DOHH2 (cell line): Measurements from ENCODE around the gene PRKCE.

ENCODE experiments used
- CTCF ChIP-seq: fragments of 200-600 bp; sonication (generic); IDR thresholded peaks from one replicate; pipeline ENCODE4 v1.5.1; 2014; ENCODE audit warnings: antibody characterized with exemption, mild to moderate bottlenecking, low read depth, low read length; ENCODE audit not compliant: poor library complexity, severe bottlenecking
- EZH2phosphoT487 ChIP-seq: fragments of 200-600 bp; sonication (generic); IDR thresholded peaks from 2 replicates; pipeline ENCODE4 v1.6.1; 2017; ENCODE audit warnings: borderline replicate concordance, mild to moderate bottlenecking, antibody characterized with exemption, low read length, moderate library complexity, mixed read lengths

- TF ChIP-seq CTCF (no peak), EZH2phosphoT487 (no peak)
Observed at GRCh38 chr2:46098621-46099062, 447.2 kb downstream of the PRKCE start.
